GM18499 (cell line): ENCODE results near the gene PLEKHN1.
"Not testable (repeated sequence)": the region's sequence is repeated elsewhere in the genome, so short reads cannot be mapped to it uniquely, and the experiment has no call there.

Experiments used
- ATAC-seq: cut with Tn5 transposase; IDR thresholded peaks from one replicate; pipeline ENCODE4 v1.9.1; 2021; ENCODE audit warnings: moderate number of reproducible peaks; ENCODE audit not compliant: insufficient read depth, unreplicated experiment

The PLEKHN1 gene

DNA sequence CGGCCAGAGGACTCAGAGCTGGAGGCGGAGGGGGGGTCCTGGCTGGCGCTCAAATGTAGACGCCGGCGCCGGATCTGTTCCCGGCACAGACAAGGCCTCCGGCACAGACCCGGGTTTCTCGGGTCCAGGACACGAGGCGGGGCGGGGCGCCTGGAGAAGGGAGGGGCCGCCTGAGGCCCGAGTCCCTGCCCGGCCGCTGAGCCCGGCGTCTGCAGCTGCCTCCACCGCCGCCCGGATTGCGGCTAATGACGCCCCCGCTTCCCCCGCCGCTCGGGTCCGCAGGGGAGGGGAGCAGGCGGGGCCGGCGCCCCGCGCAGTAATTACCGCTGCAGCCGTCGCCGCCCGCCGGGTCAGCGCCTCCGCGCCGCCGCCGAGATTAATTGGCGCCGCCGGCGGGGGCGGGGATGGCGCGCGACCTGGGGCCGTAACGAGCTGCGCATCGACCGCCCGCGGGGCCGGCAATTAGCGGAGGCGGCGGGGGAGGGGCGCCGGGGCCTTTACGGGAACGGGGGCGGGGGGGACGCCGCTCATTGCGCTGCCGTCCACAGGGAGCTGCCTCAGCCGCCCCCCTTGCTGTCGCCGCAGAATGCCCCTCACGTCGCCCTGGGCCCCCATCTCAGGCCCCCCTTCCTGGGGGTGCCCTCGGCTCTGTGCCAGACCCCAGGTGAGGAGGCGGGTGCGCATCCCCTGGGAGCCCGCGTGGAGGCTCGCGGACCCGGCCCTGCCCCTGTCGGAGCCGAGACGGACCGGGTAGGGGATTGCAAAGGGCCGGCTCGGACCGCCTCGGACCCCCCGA lies 24.5 kb upstream of the PLEKHN1 start:
- no peak for ATAC-seq

GRCh38 chr1:942411-942821 lies 23.9 kb upstream of the PLEKHN1 start:
- no peak for ATAC-seq

GRCh38 chr1:942864-943533 lies 23.3 kb upstream of the PLEKHN1 start:
- ATAC-seq = no peak

GRCh38 chr1:943545-944340 lies 22.5 kb upstream of the PLEKHN1 start:
- ATAC-seq = no peak

DNA sequence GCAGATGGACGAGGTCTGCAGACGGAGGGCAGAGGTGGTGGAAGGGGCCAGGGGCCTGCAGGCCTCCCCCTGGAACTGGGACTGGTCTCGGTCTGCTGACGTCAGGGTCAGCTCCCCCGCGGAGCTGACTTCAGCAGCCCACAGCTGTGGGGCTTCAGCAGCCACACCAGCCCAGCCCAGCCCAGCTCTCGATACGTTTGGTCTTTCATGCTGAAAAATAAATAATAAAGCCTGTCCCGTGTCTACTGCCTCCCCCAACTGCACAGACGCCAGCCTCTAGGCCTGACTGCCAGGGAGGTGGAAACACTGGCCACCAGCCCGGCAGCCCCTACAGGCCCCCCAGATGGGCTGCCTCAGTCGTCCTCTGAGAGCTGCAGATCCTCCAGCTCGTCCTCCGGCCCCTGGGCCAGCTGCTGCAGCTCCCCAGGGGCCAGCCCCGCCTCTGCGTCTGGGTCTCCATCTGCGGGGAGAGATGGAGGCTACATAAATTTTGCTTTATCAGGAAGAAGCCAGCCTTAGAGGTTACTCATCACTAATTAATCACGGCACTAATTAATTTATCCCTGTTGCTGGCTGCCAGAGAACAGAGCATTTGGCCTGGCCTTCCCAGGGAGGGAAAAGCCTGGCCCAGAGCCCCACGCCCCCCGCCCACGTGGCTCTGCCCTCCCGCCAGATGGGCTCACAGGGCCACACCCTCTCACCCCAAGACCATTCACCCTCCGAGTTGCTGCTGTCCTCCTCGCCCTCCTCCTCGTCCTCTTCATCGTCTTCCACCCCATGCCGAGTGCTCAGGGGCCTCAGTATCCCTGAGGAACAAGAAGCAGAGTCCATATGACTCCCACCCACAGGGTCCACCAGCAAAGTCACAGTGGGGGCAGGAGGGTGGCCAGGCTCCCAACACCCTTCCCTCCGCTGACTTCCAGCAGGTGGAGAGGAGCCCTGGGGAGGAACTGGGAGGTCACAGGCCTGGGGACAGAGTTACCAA lies 21.6 kb upstream of the PLEKHN1 start:
- ATAC-seq = no peak

- ATAC-seq = no peak
Observed at GRCh38 chr1:945688-946556, 20.4 kb upstream of the PLEKHN1 start.

- not testable (repeated sequence) for ATAC-seq
Observed at GRCh38 chr1:946811-947210, 19.5 kb upstream of the PLEKHN1 start.

DNA sequence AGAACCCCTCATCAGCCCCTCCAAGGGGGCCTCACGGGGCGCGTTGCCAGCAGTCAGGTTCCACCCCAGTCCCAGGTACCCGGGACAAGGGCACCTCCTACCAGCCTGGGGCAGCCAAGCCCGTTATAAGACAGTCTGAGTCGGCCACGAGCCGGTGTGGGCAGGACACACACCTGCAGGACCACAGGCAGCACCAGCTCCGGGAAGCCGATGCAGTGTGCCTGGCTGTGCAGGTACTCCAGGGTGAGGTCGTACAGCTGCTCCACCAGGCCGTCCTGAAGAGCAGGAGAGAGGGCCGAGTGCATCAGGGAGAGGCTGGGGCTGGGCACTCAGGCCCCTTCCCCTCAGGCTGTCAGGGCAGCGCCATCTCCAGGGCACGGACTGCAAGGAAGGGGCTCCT lies 18.3 kb upstream of the PLEKHN1 start:
- no peak for ATAC-seq

- no peak for ATAC-seq
Observed at GRCh38 chr1:950268-950667, 16.0 kb upstream of the PLEKHN1 start.

- no peak for ATAC-seq
Observed at GRCh38 chr1:950881-951280, 15.4 kb upstream of the PLEKHN1 start.

DNA sequence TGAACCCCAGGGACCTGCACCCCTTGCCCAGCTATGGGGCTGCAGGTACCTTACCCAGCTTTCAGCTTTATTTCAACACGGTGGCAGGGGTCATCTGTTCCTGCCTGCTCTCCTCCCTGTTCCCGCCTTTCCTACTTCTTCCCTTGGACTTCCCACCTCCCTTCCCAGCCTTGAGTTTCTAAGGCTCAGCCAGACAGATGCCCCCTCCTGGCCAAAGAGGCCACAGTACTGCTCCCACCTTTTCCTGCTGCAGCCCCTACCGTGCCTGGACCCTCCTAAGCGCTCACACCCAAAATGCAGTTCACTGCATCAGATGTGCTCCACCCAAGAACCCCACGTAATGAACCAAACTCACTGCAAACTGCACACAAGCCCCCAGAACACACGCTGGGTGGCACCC lies 14.9 kb upstream of the PLEKHN1 start:
- ATAC-seq = no peak

DNA sequence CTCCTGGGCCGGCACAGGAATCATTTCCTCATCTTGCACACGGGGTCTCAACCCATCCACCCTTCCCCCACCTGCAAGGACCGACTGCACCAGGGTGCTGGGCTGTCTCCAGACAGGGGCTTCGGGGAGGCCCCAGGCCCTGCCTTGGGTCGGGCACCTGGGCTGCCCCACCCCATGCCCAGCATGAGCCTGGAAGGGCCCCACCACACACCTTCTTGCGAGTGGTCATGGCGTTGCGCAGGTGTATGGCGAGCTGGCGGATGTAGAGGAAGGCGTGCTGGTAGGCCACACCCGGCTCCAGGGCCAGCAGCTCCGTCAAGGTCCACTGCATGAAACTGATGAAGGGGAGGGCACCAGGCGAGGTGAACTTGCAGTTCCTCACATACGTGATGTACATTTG lies 14.1 kb upstream of the PLEKHN1 start:
- no peak for ATAC-seq

- ATAC-seq = no peak
Observed at GRCh38 chr1:952603-953002, 13.7 kb upstream of the PLEKHN1 start.

- no peak for ATAC-seq
Observed at GRCh38 chr1:953524-954320, 12.6 kb upstream of the PLEKHN1 start.

GRCh38 chr1:954927-955326 lies 11.4 kb upstream of the PLEKHN1 start:
- ATAC-seq = no peak

- ATAC-seq = no peak
Observed at GRCh38 chr1:955474-955873, 10.8 kb upstream of the PLEKHN1 start.

DNA sequence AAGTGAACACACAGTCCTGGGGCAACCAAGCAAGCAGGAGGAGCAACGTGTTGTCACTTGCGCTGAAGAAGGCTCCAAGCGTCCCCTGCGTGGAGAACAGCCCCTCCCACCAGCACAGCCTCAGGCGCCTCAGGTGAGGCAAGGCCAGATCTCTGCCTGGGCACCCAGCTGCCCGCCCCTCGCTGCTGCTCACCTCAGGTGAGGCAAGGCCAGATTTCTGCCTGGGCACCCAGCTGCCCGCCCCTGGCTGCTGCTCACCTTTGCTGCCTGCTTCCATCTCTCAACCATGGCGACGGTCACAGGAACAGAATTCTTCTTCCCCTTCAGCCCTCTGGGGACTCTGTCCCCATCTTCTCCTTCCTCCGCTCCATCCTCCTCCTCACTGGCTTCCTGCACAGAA lies 9.6 kb upstream of the PLEKHN1 start:
- no peak for ATAC-seq
